Panc1 (cell line): Measurements from ENCODE around the gene OCEL1. TPM values are rescaled to one million over a fixed set of nuclear protein-coding genes. Genes with fewer than 3 reads are reported as not detected.

Experiments used
- ATAC-seq: fragments of 200-7000 bp; cut with Tn5 transposase; 2 replicates; pipeline ENCODE4 v1.9.1; 2020; ENCODE audit warnings: mild to moderate bottlenecking, moderate library complexity
- BruUV-seq: library from RNA; stranded (reverse); fragments of 400-500 nt; replicated peaks from 2 replicates; lab custom pipeline; 2021; lab: Mats Ljungman, UMichigan
- CTCF ChIA-PET: fragments of 300-600 bp; sonication (Branson Sonifier 250); formaldehyde crosslinking; loops from one replicate; lab custom pipeline; 2022; ENCODE audit warnings: antibody characterized with exemption; lab: Charles Lee
- POLR2A ChIA-PET: fragments of 300-600 bp; sonication (Branson Sonifier 250); formaldehyde crosslinking; loops from one replicate; lab custom pipeline; 2022; ENCODE audit warnings: antibody characterized with exemption; lab: Charles Lee
- DNase-seq: peaks from one replicate; pipeline ENCODE4 v3.0.0-alpha.2; 2010; ENCODE audit warnings: low read depth, low spot score
- H3K27ac ChIP-seq: 2 replicates; pipeline ENCODE4 v1.5.1; 2011; ENCODE audit warnings: mild to moderate bottlenecking, low read length, inconsistent platforms
- H3K27me3 ChIP-seq: fragments of 200-500 bp; sonication (Bioruptor generic); 2 replicates; pipeline ENCODE4 v1.6.0; 2014; ENCODE audit warnings: low read length, inconsistent platforms; ENCODE audit not compliant: control insufficient read depth, insufficient read depth
- H3K36me3 ChIP-seq: fragments of 200-500 bp; sonication (Bioruptor generic); 2 replicates; pipeline ENCODE4 v1.5.1; 2014; ENCODE audit warnings: inconsistent platforms, mild to moderate bottlenecking, low read length, moderate library complexity; ENCODE audit not compliant: control insufficient read depth, insufficient read depth
- H3K4me1 ChIP-seq: 2 replicates; pipeline ENCODE4 v1.5.1; 2011; ENCODE audit warnings: inconsistent platforms, mild to moderate bottlenecking, low read length, moderate library complexity; ENCODE audit not compliant: control insufficient read depth, insufficient read depth
- H3K4me3 ChIP-seq, 2 experiments: 2 replicates each; pipeline ENCODE4 v1.5.1; 2011 to 2012; ENCODE audit warnings: low read depth in 2 of 2, low read length in 2 of 2, mild to moderate bottlenecking in 2 of 2, inconsistent platforms in 1 of 2, moderate library complexity in 1 of 2
- H3K9me3 ChIP-seq: fragments of 200-500 bp; sonication (Bioruptor generic); 2 replicates; pipeline ENCODE4 v1.5.1; 2014; ENCODE audit warnings: low read depth, mild to moderate bottlenecking, inconsistent platforms, low read length, moderate library complexity; ENCODE audit not compliant: control insufficient read depth, insufficient read depth
- CTCF ChIP-seq: fragments of 450-650 bp; IDR thresholded peaks from 2 replicates; pipeline ENCODE4 v1.5.1; 2017; ENCODE audit warnings: mild to moderate bottlenecking
- POLR2AphosphoS5 ChIP-seq: IDR thresholded peaks from 2 replicates; pipeline ENCODE4 v1.6.1; 2012; ENCODE audit warnings: mild to moderate bottlenecking, low read depth, low read length, moderate library complexity
- REST ChIP-seq, 2 experiments: IDR thresholded peaks; 2 replicates each; pipeline ENCODE4 v1.6.1; 2011 to 2012; ENCODE audit warnings: low read depth in 2 of 2, control low read depth in 1 of 2, low read length in 1 of 2, mild to moderate bottlenecking in 1 of 2, moderate library complexity in 1 of 2; ENCODE audit not compliant: insufficient read depth in 1 of 2
- SIN3A ChIP-seq: IDR thresholded peaks from 2 replicates; pipeline ENCODE4 v1.6.1; 2012; ENCODE audit warnings: low read depth, mild to moderate bottlenecking, low read length, moderate library complexity, borderline replicate concordance; ENCODE audit not compliant: insufficient read depth
- TCF7L2 ChIP-seq: IDR thresholded peaks from 2 replicates; pipeline ENCODE4 v1.6.1; 2011; ENCODE audit warnings: mild to moderate bottlenecking, low read depth, low read length, inconsistent platforms
- in situ Hi-C: cut with HindIII; loops from 2 replicates; pipeline ENCODE4 v1.10.0; 2016; ENCODE audit warnings: low sequenced_read_pairs, low pct_unique_long_range_greater_than_20kb
- intact Hi-C: fragments of 100-400 bp; cut with micrococcal nuclease; formaldehyde crosslinking; loops from one replicate; pipeline ENCODE4 v1.10.0; 2022; ENCODE audit not compliant: unreplicated experiment
- total RNA-seq: library from RNA; stranded (reverse); gene quantifications from one replicate; pipeline ENCODE4 v1.2.1, GENCODE V29; 2021; ENCODE audit not compliant: unreplicated experiment

OCEL1 gene
- total RNA-seq, 1 experiment from 2014 or later = 37.1 TPM

- Histone ChIP-seq H3K27ac (peak overlapping the region; percentile 91), H3K36me3 (peaks cover 2% of the 10 kb centered on the region; the same call in 1 of the 2 replicates), H3K9me3 (no peaks in the 10 kb centered on the region), H3K4me3 (peak overlapping the region; percentile 83 to 84), H3K4me1 (peaks cover 54% of the 10 kb centered on the region), H3K27me3 (no peaks in the 10 kb centered on the region)
- CTCF ChIA-PET = interaction anchor here (0.5 kb wide), 1 partner anchor 40 kb away, joined by 3 read pairs; no protein-coding TSS in a partner anchor
- ATAC-seq (0 out of 2 replicates have a peak, but pooled peaks have one; percentile 0), DNase-seq (no peak)
- in situ Hi-C loops (no loop called here), intact Hi-C loops (no loop called here)
- POLR2A ChIA-PET = no interaction called here
- BruUV-seq = no TSS peak
- TF ChIP-seq CTCF = no peak
- TF ChIP-seq SIN3A = no peak
- TF ChIP-seq TCF7L2 = no peak
- no peak for TF ChIP-seq REST (IDR thresholded peaks at IDR 0.05; ENCODE audit: insufficient read depth in 1 of 2, low read depth in 2 of 2, low read length in 1 of 2)
- TF ChIP-seq POLR2AphosphoS5 = no peak
Measured at GRCh38 chr19:17244618-17245534, 18.9 kb downstream of the OCEL1 start.

DNA sequence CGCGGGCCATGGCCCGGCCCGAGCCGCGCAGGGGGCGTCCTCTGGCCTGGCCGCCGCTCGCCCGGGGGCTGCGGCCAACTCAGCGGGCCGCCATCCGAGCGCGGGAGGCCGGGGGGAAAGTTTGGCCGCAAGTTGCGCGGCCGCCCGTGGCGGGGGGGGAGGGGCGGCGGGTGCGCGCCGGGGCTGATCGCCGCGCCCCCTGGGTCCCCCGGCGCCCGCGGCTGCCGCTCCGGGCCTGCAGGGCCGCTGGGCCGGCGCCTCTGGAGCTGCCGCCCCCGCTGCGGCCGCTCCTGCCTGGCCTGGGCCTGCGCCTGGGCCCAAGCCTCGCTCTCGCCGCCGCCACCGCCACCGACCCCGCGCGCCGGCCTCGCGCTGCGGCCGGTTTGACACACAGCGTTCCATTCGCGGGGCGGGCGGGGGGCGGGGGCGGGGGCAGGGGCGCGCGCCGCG lies 19.5 kb downstream of the OCEL1 start, which contains the start of gene NR2F6:
NR2F6 (minus strand) TSS at position 385 of the 450 bp plus-strand sequence. CDS start 699 bp downstream, outside the sequence.
- ATAC-seq = no peak

More for the DNA sequence above, 19.5 kb downstream of the OCEL1 start, which contains the start of gene NR2F6:
- intact Hi-C loops (no loop called here), in situ Hi-C loops (no loop called here)
- Histone ChIP-seq H3K36me3 (peaks cover 2% of the 10 kb centered on the region; the same call in 1 of the 2 replicates), H3K27me3 (no peaks in the 10 kb centered on the region), H3K9me3 (no peaks in the 10 kb centered on the region), H3K4me3 (peak within 1 kb of the TSS; percentile 83 to 84), H3K4me1 (peaks cover 47% of the 10 kb centered on the region), H3K27ac (peak within 1 kb of the TSS; percentile 91)
- CTCF ChIA-PET = interaction anchor here (0.6 kb wide), 1 partner anchor 47 kb away, joined by 5 read pairs; no protein-coding TSS in a partner anchor
- TF ChIP-seq SIN3A = peak; percentile 59; the same call in 1 of the 2 replicates
- no peak for TF ChIP-seq REST (IDR thresholded peaks at IDR 0.05; ENCODE audit: insufficient read depth in 1 of 2, low read depth in 2 of 2, low read length in 1 of 2)
- no peak for DNase-seq
- BruUV-seq = no TSS peak
- POLR2A ChIA-PET = interaction anchor here (0.7 kb wide), 1 partner anchor 226 kb away, joined by 10 read pairs; no protein-coding TSS in a partner anchor
